K562 (cell line): ENCODE measurements around the gene GABPB2. TPM values are rescaled to one million over a fixed set of nuclear protein-coding genes. Genes with fewer than 3 reads are reported as not detected.

Source experiments
- ATAC-seq: fragments of 200-7000 bp; cut with Tn5 transposase; 3 replicates; pipeline ENCODE4 v1.9.1; 2020; ENCODE audit warnings: moderate library complexity
- BruUV-seq: library from RNA; stranded (reverse); fragments of 400-500 nt; replicated peaks from 2 replicates; lab custom pipeline; 2021; lab: Mats Ljungman, UMichigan
- CTCF ChIA-PET: fragments of 300-600 bp; formaldehyde crosslinking; extraction: SDS; loops from one replicate; lab custom pipeline; 2021; ENCODE audit warnings: low intra/inter-chr PET ratio; lab: Yijun Ruan, JAX
- POLR2A ChIA-PET: fragments of 300-600, 350-650 bp; sonication (Branson Sonifier 250); formaldehyde crosslinking; extraction: SDS; loops from one replicate; lab custom pipeline; 2021; ENCODE audit warnings: antibody characterized with exemption, inconsistent platforms; lab: Yijun Ruan, JAX
- DNase-seq, 4 experiments: peaks; one replicate each; pipeline versions ENCODE4 v3.0.0 to v3.0.0-alpha.2; 2011 to 2018; ENCODE audit warnings: low spot score in 3 of 4, mixed read lengths in 3 of 4; ENCODE audit errors: extremely low read depth in 1 of 4
- FAIRE-seq: peaks from 2 replicates; lab custom pipeline; 2011; peaks lifted over from hg19 to GRCh38; lab: Jason Lieb, UNC
- H2AFZ ChIP-seq: 2 replicates; pipeline ENCODE4 v1.6.0; 2011; ENCODE audit warnings: low read depth, low read length, control low read depth, inconsistent platforms
- H3K27ac ChIP-seq: fragments of 200-600 bp; 3 replicates; pipeline ENCODE4 v1.8.0; 2011; ENCODE audit warnings: low read depth, mild to moderate bottlenecking, control low read depth, inconsistent platforms, low read length, moderate library complexity, mixed read lengths; ENCODE audit errors: extremely low read depth
- H3K27me3 ChIP-seq, 2 experiments: fragments of 300-600 bp in 1 of 2; 2 replicates in 1 of 2; 3 replicates in 1 of 2; pipeline versions ENCODE4 v1.6.0 to v1.8.0; 2011; ENCODE audit warnings: inconsistent platforms in 2 of 2, low read length in 2 of 2, mild to moderate bottlenecking in 1 of 2, mixed read lengths in 1 of 2, moderate library complexity in 1 of 2; ENCODE audit not compliant: control insufficient read depth in 2 of 2, insufficient read depth in 2 of 2
- H3K36me3 ChIP-seq: fragments of 300-600 bp; 3 replicates; pipeline ENCODE4 v1.8.0; 2011; ENCODE audit warnings: mild to moderate bottlenecking, low read length, inconsistent platforms; ENCODE audit not compliant: control insufficient read depth, insufficient read depth
- H3K4me1 ChIP-seq, 2 experiments: fragments of 200-600 bp in 1 of 2; replicated peaks in 1 of 2; 2 replicates in 1 of 2; 3 replicates in 1 of 2; pipeline versions ENCODE4 v1.5.1 to v1.8.0; 2011; ENCODE audit warnings: inconsistent platforms in 2 of 2, low read length in 2 of 2, mild to moderate bottlenecking in 1 of 2, mixed read lengths in 1 of 2, moderate library complexity in 1 of 2; ENCODE audit not compliant: control insufficient read depth in 2 of 2, insufficient read depth in 2 of 2
- H3K4me2 ChIP-seq: 2 replicates; pipeline ENCODE4 v1.6.1; 2011; ENCODE audit warnings: low read length, control low read depth, inconsistent platforms, mixed read lengths; ENCODE audit not compliant: insufficient read depth
- H3K4me3 ChIP-seq: fragments of 200-600 bp; sonication (generic), shearing (Covaris generic); 2 replicates; pipeline ENCODE4 v1.5.1; 2016; ENCODE audit warnings: control low read depth, inconsistent platforms
- H3K79me2 ChIP-seq: fragments of 200-600 bp; 3 replicates; pipeline ENCODE4 v1.8.0; 2011; ENCODE audit warnings: low read length, inconsistent platforms; ENCODE audit not compliant: control insufficient read depth, insufficient read depth
- H3K9ac ChIP-seq, 2 experiments: 2 replicates each; pipeline versions ENCODE4 v1.6.0 to v1.6.1; 2011; ENCODE audit warnings: low read depth in 2 of 2, low read length in 2 of 2, control low read depth in 1 of 2, inconsistent platforms in 1 of 2, mild to moderate bottlenecking in 1 of 2, mixed read lengths in 1 of 2; ENCODE audit not compliant: insufficient read depth in 1 of 2
- H3K9me1 ChIP-seq: one replicate; pipeline ENCODE4 v1.6.0; 2011; ENCODE audit warnings: inconsistent platforms, mild to moderate bottlenecking, low read length, moderate library complexity; ENCODE audit not compliant: control insufficient read depth, insufficient read depth
- H3K9me3 ChIP-seq: replicated peaks from 2 replicates; pipeline ENCODE4 v1.5.1; 2011; ENCODE audit warnings: low read depth, low read length, inconsistent platforms; ENCODE audit not compliant: control insufficient read depth, insufficient read depth
- H4K20me1 ChIP-seq: replicated peaks from 2 replicates; pipeline ENCODE4 v1.6.1; 2011; ENCODE audit warnings: low read length, inconsistent platforms, mixed read lengths; ENCODE audit not compliant: control insufficient read depth, insufficient read depth
- E2F4 ChIP-seq: sonication (generic); formaldehyde crosslinking; IDR thresholded peaks from 2 replicates; pipeline ENCODE4 v1.8.0; 2022; ENCODE audit warnings: mild to moderate bottlenecking, low read depth, missing genetic modification reagents
- HMG20B ChIP-seq: fragments of 250-450 bp; sonication (Bioruptor Pico); IDR thresholded peaks from 2 replicates; pipeline ENCODE4 v1.5.0; 2021; ENCODE audit warnings: mild to moderate bottlenecking
- MBD2 ChIP-seq: sonication (generic); IDR thresholded peaks from 2 replicates; pipeline ENCODE4 v1.6.1; 2016; ENCODE audit warnings: low read depth, borderline replicate concordance
- NFIC ChIP-seq: fragments of 450-650 bp; IDR thresholded peaks from 2 replicates; pipeline ENCODE4 v1.6.1; 2017; ENCODE audit warnings: mild to moderate bottlenecking, inconsistent platforms
- SIN3A ChIP-seq, 2 experiments: fragments of 150-350 bp in 1 of 2; IDR thresholded peaks; 2 replicates each; pipeline ENCODE4 v1.6.1; 2011 to 2016; ENCODE audit warnings: borderline replicate concordance in 2 of 2, low read depth in 2 of 2, low read length in 2 of 2, mild to moderate bottlenecking in 2 of 2, moderate library complexity in 2 of 2; ENCODE audit not compliant: control insufficient read depth in 1 of 2
- TRIM28 ChIP-seq: fragments of 450-650 bp; IDR thresholded peaks from 2 replicates; pipeline ENCODE4 v1.6.1; 2017
- in situ Hi-C: fragments of 300-500 bp; cut with MboI; formaldehyde crosslinking; loops from 4 replicates; pipeline ENCODE4 v1.15.0; 2018; ENCODE audit warnings: inconsistent platforms, mixed read lengths
- intact Hi-C: fragments of 100-400 bp; cut with micrococcal nuclease; formaldehyde crosslinking; loops from 2 replicates; pipeline ENCODE4 v1.14.2; 2022
- polyA plus RNA-seq, 8 experiments: library from polyadenylated mRNA; depleted of rRNA in 4 of 8; stranded (reverse) in 5 of 8; unstranded in 3 of 8; fragments of >200 nt; fragmentation: Nextera tagmentation in 2 of 8; fragmentation: Illumina TruSeq in 1 of 8; extraction: Ambion mirVana in 2 of 8; extraction: Trizol in 1 of 8; gene quantifications; 2 replicates each; pipeline versions ENCODE4 v1.2.1 to v1.2.3, GENCODE V29; 2011 to 2014; ENCODE audit warnings: inconsistent platforms in 1 of 8, missing spikeins in 1 of 8
- total RNA-seq, 7 experiments: library from RNA; depleted of rRNA in 6 of 7; stranded (reverse); fragments of >200 nt in 6 of 7; fragmentation: Illumina TruSeq in 2 of 7; extraction: Trizol in 2 of 7; gene quantifications; 2 replicates each; pipeline versions ENCODE4 v1.2.1 to v1.2.3, GENCODE V29; 2011 to 2021; ENCODE audit warnings: low replicate concordance in 1 of 7
- TF ChIP-seq, protein P1 (sequence below): sonication (generic); formaldehyde crosslinking; IDR thresholded peaks from 2 replicates; pipeline ENCODE4 v1.8.0; 2023; ENCODE audit warnings: mild to moderate bottlenecking, missing genetic modification reagents

The GABPB2 gene
- total and polyA plus RNA-seq, 9 of the 15 experiments (the other 6 are each of a cell fraction or from before 2014, with no cell fraction given), result 2.2 to 13.3 (median 6.1) TPM

DNA sequence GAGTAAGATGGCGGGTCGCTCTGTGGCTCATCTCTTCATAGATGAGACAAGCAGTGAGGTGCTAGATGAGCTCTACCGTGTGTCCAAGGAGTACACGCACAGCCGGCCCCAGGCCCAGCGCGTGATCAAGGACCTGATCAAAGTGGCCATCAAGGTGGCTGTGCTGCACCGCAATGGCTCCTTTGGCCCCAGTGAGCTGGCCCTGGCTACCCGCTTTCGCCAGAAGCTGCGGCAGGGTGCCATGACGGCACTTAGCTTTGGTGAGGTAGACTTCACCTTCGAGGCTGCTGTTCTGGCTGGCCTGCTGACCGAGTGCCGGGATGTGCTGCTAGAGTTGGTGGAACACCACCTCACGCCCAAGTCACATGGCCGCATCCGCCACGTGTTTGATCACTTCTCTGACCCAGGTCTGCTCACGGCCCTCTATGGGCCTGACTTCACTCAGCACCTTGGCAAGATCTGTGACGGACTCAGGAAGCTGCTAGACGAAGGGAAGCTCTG is 88.2 kb downstream of the GABPB2 start (continued):
- no peak for TF ChIP-seq HMG20B (CRISPR knock-in tag)
- TF ChIP-seq, protein P1, sequence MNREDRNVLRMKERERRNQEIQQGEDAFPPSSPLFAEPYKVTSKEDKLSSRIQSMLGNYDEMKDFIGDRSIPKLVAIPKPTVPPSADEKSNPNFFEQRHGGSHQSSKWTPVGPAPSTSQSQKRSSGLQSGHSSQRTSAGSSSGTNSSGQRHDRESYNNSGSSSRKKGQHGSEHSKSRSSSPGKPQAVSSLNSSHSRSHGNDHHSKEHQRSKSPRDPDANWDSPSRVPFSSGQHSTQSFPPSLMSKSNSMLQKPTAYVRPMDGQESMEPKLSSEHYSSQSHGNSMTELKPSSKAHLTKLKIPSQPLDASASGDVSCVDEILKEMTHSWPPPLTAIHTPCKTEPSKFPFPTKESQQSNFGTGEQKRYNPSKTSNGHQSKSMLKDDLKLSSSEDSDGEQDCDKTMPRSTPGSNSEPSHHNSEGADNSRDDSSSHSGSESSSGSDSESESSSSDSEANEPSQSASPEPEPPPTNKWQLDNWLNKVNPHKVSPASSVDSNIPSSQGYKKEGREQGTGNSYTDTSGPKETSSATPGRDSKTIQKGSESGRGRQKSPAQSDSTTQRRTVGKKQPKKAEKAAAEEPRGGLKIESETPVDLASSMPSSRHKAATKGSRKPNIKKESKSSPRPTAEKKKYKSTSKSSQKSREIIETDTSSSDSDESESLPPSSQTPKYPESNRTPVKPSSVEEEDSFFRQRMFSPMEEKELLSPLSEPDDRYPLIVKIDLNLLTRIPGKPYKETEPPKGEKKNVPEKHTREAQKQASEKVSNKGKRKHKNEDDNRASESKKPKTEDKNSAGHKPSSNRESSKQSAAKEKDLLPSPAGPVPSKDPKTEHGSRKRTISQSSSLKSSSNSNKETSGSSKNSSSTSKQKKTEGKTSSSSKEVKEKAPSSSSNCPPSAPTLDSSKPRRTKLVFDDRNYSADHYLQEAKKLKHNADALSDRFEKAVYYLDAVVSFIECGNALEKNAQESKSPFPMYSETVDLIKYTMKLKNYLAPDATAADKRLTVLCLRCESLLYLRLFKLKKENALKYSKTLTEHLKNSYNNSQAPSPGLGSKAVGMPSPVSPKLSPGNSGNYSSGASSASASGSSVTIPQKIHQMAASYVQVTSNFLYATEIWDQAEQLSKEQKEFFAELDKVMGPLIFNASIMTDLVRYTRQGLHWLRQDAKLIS (CRISPR knock-in tag), result no peak

- ChIA-PET POLR2A (interaction anchor here (1.7 kb wide), 1 partner anchor 135 kb away, joined by 5 read pairs; no protein-coding TSS in a partner anchor), CTCF (no interaction called here)
- H3K9me3 ChIP-seq, result no peaks in the 10 kb centered on the region; the same call in 1 of the 2 replicates
- H3K9me1 ChIP-seq, result no peaks in the 10 kb centered on the region
- peaks cover 4% of the 10 kb centered on the region; the same call in 1 of the 3 replicates for H3K79me2 ChIP-seq
- ATAC-seq (no peak), DNase-seq (no peak), FAIRE-seq (no peak)
- H3K4me1 ChIP-seq, result peaks cover 11 to 14% of the 10 kb centered on the region in 2 experiments; a peak in 4 of 5 replicates
- no peaks in the 10 kb centered on the region; the same call in 1 of the 2 replicates for H4K20me1 ChIP-seq
- intact Hi-C loops (no loop called here), in situ Hi-C loops (loop anchor here (5.0 kb wide), 2 partner anchors 67 to 142 kb away; no protein-coding TSS in a partner anchor)
- TF ChIP-seq SIN3A (IDR thresholded peaks at IDR 0.05; ENCODE audit: borderline replicate concordance in 2 of 2, control insufficient read depth in 1 of 2, low read depth in 2 of 2, low read length in 2 of 2), result no peak
- no peak for TF ChIP-seq E2F4 (CRISPR knock-in tag)
- TF ChIP-seq TRIM28, result no peak
- TF ChIP-seq NFIC, result peak; percentile 56
- no peak for TF ChIP-seq MBD2
- H3K36me3 ChIP-seq, result peaks cover 27% of the 10 kb centered on the region; the same call in 2 of the 3 replicates
- no peak overlapping the region for H3K4me2 ChIP-seq
- no peak overlapping the region for H3K4me3 ChIP-seq
- H3K27me3 ChIP-seq, result no peaks in the 10 kb centered on the region
- no peak overlapping the region; the same call in 2 of the 3 replicates for H3K27ac ChIP-seq
- no TSS peak for BruUV-seq
- H2AFZ ChIP-seq, result no peak overlapping the region
- no peak overlapping the region; a peak in 1 of 4 replicates for H3K9ac ChIP-seq
Observed at GRCh38 chr1:151159373-151159772, 88.8 kb downstream of the GABPB2 start.
